Thymus (tissue), 11 donors: ENCODE results near the gene RANBP1. TPM values are rescaled to one million over a fixed set of nuclear protein-coding genes. Genes with fewer than 3 reads are reported as not detected.

Experiments used
- DNase-seq, 9 donors: peaks; one replicate each; pipeline ENCODE4 v3.0.0-alpha.2; 2013; ENCODE audit warnings: low spot score in 9 of 9, low read depth in 6 of 9, missing footprints in 1 of 9
- H3K27ac ChIP-seq, 2 donors: one replicate each; pipeline ENCODE4 v1.5.1; 2013; ENCODE audit warnings: control low read depth in 1 of 2, low read depth in 1 of 2, low read length in 1 of 2, mild to moderate bottlenecking in 1 of 2, moderate library complexity in 1 of 2
- H3K27me3 ChIP-seq, 2 donors: one replicate each; pipeline ENCODE4 v1.5.1; 2013; ENCODE audit warnings: low read length in 1 of 2; ENCODE audit not compliant: control insufficient read depth in 2 of 2, insufficient read depth in 1 of 2
- H3K36me3 ChIP-seq, 2 donors: one replicate each; pipeline ENCODE4 v1.5.1; 2013; ENCODE audit warnings: low read length in 1 of 2, mild to moderate bottlenecking in 1 of 2, moderate library complexity in 1 of 2; ENCODE audit not compliant: control insufficient read depth in 2 of 2, insufficient read depth in 2 of 2
- H3K4me1 ChIP-seq, 2 donors: one replicate each; pipeline ENCODE4 v1.5.1; 2013; ENCODE audit warnings: low read length in 2 of 2; ENCODE audit not compliant: control insufficient read depth in 2 of 2, insufficient read depth in 2 of 2
- H3K4me3 ChIP-seq, 2 donors: one replicate each; pipeline ENCODE4 v1.5.1; 2013; ENCODE audit warnings: low read length in 2 of 2, control low read depth in 1 of 2, mild to moderate bottlenecking in 1 of 2
- H3K9me3 ChIP-seq, 2 donors: one replicate each; pipeline ENCODE4 v1.5.1; 2013; ENCODE audit warnings: low read length in 1 of 2, mild to moderate bottlenecking in 1 of 2; ENCODE audit not compliant: control insufficient read depth in 2 of 2, insufficient read depth in 1 of 2
- WGBS: extraction: QIAGEN DNeasy Blood & Tissue Kit; methylation state at CpG from one replicate; pipeline ENCODE4 v1.1.7; 2013; 5-methylcytosine and 5-hydroxymethylcytosine counted together
- polyA plus RNA-seq: library from polyadenylated mRNA; stranded (reverse); fragments of 200-250 nt; gene quantifications from one replicate; pipeline ENCODE4 v1.2.3, GENCODE V29; 2013
- total RNA-seq: library from RNA; stranded (reverse); fragments of 120-200 nt; gene quantifications from one replicate; pipeline ENCODE4 v1.2.4, GENCODE V29; 2013
- donor health status: healthy.

The RANBP1 gene
- total and polyA plus RNA-seq, 2 donors: 78.9 to 318 TPM

GRCh38 chr22:20143883-20144665 lies 28.2 kb downstream of the RANBP1 start:
- 97% methylated on average over 19 of the region's 19 CpGs for WGBS
- no peaks in the 10 kb centered on the region for H3K4me1 ChIP-seq
- no peaks in the 10 kb centered on the region for H3K27me3 ChIP-seq
- no peak for DNase-seq
- H3K4me3 ChIP-seq: no peak overlapping the region
- H3K27ac ChIP-seq: no peak overlapping the region
- H3K9me3 ChIP-seq: no peaks in the 10 kb centered on the region
- peaks cover 2 to 45% of the 10 kb centered on the region in 2 donors for H3K36me3 ChIP-seq

DNA sequence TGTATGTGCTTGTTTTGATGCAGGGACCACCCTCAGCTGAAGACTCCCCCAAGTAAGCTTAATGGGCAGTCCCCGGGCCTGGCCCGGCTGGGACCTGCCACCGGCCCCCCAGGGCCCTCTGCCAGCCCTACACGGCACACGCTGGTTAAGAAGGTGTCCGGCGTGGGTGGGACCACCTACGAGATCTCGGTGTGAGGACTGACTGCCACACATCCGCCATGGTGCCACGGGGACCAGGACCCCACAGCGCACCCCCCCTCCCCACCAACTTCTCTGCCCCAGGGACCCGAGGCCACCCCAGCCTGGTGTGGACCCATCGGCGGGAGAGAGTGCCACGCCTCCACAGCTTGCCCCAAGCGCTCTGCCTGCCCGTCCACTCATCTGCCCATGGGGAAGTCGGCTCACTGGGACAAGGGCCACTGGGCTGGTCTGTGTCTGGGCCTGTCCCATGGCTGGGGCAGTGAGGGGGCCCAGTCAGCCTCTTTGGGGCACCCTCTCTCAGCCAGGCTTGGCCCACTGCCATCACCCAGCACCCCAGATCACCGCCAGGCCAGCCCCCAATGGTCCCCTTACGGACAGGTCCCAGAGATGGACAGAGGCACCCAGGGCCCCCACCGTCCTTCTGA lies 29.4 kb downstream of the RANBP1 start:
- Histone ChIP-seq H3K4me1 (peaks cover 0 to 6% of the 10 kb centered on the region in 2 donors), H3K4me3 (no peak overlapping the region), H3K36me3 (peaks cover 0 to 35% of the 10 kb centered on the region in 2 donors), H3K27me3 (no peaks in the 10 kb centered on the region), H3K9me3 (no peaks in the 10 kb centered on the region), H3K27ac (no peak overlapping the region)
- 97% methylated on average over 22 of the region's 22 CpGs for WGBS
- no peak for DNase-seq

DNA sequence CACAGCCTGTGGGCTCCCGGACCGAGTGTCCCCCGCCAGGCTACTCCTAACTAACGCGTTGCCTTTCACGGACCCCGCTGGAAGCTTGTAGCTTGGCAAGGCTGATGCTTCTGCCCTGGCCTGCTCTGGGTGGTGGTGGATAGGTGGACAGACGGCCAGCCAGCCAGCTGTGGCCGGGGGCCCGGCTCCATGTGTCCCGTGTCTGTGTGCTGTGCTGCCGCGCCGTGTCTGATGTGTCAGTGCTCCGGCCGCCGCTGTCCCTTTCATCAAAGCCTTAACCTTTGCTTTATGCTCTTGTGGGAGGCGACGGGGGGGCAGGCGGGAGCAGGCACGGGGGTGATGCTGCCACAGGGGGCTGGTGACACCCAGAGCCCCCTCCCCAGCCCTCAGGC lies 29.9 kb downstream of the RANBP1 start:
- peaks cover 0 to 35% of the 10 kb centered on the region in 2 donors for H3K36me3 ChIP-seq
- no peaks in the 10 kb centered on the region for H3K9me3 ChIP-seq
- 96% methylated on average over 21 of the region's 21 CpGs for WGBS
- H3K27ac ChIP-seq: no peak overlapping the region
- H3K4me3 ChIP-seq: no peak overlapping the region
- no peaks in the 10 kb centered on the region for H3K27me3 ChIP-seq
- DNase-seq: no peak
- H3K4me1 ChIP-seq: peaks cover 0 to 6% of the 10 kb centered on the region in 2 donors

GRCh38 chr22:20146777-20147176 lies 30.9 kb downstream of the RANBP1 start:
- H3K4me3 ChIP-seq: no peak overlapping the region
- H3K27me3 ChIP-seq: no peaks in the 10 kb centered on the region
- 92% methylated on average over 22 of the region's 22 CpGs for WGBS
- DNase-seq: no peak
- H3K36me3 ChIP-seq: peaks cover 0 to 29% of the 10 kb centered on the region in 2 donors
- peaks cover 0 to 6% of the 10 kb centered on the region in 2 donors for H3K4me1 ChIP-seq
- H3K9me3 ChIP-seq: no peaks in the 10 kb centered on the region
- H3K27ac ChIP-seq: no peak overlapping the region

GRCh38 chr22:20147237-20147988 lies 31.5 kb downstream of the RANBP1 start:
- no peak for DNase-seq
- Histone ChIP-seq H3K27ac (no peak overlapping the region), H3K4me1 (peaks cover 0 to 6% of the 10 kb centered on the region in 2 donors), H3K36me3 (peaks cover 0 to 25% of the 10 kb centered on the region in 2 donors), H3K9me3 (no peaks in the 10 kb centered on the region), H3K27me3 (no peaks in the 10 kb centered on the region), H3K4me3 (no peak overlapping the region)
- 66% methylated on average over 14 of the region's 14 CpGs for WGBS

DNA sequence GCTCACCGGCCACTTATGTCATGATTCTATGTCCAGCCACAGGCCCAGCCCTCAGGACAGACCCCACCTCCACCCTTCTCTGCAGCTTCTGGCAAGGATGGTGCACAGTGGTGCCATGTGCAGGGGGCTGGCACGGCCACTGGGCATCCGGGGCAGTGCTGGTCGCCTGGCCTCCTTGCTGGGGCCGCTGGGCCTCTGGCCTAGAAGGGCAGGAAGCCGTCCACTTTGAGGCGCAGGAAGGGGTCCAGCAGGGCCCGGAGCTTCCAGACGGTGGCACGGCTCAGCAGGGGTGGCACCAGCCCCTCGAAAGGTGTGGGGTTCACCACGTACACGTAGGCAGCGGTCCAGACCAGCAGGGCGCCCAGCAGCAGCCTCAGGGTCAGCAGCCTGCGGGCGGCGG lies 32.5 kb downstream of the RANBP1 start:
- WGBS: 96% methylated on average over 18 of the region's 18 CpGs
- Histone ChIP-seq H3K27ac (no peak overlapping the region), H3K27me3 (no peaks in the 10 kb centered on the region), H3K36me3 (peaks cover 0 to 21% of the 10 kb centered on the region in 2 donors), H3K4me3 (no peak overlapping the region), H3K4me1 (peaks cover 0 to 6% of the 10 kb centered on the region in 2 donors), H3K9me3 (no peaks in the 10 kb centered on the region)
- DNase-seq: no peak

DNA sequence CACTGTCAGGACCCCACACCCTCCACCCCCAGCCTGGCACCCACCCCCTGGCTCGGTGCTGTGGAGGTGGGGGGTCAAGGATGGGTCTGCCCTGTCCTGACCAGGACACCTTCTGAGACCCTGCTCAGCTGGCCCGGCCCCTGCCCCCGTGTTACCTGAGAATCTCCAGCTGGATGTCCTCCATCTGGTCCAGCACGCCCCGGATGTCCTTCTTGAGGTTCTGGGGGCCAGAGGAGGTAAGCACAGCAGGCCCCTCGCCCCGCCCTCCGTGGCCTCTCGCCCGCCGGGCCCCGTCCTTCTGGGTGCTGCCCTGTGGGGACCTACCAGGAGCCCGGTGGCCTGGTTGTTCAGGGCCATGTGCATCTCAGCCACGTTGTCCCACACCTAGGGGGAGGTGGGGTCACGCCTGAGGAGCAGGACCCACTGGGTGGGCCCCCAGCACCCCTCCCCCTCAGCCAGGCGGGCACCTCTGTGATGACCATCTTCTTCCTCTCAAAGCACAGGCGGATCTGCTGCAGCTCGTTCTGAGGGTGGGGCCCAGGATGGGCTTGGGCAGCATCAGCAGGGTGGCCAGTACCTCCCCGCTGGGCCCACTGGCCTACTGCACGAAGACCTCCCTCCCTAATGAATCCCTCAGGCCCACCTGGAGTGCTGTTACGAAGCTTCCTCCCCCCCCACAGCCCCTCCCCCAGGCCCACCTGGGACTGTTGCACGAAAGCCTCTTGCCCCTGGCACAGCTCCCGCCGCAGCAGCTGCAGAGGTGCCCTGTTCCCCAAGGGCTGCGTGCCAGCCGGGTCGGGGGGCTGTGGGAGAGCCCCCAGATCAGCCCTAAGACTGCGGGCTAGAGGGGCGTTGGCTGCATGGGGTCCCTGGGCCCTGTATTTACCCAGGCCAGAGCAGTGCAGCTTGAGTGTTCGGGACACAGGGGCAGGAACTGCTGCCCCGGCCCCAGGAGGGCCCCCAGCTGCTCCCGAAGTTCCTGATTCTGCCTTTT lies 33.6 kb downstream of the RANBP1 start:
- WGBS: 62% methylated on average over 32 of the region's 32 CpGs
- peaks cover 0 to 12% of the 10 kb centered on the region in 2 donors for H3K36me3 ChIP-seq
- H3K4me1 ChIP-seq: peaks cover 0 to 6% of the 10 kb centered on the region in 2 donors
- no peak overlapping the region for H3K27ac ChIP-seq
- H3K9me3 ChIP-seq: no peaks in the 10 kb centered on the region
- no peak overlapping the region for H3K4me3 ChIP-seq
- H3K27me3 ChIP-seq: no peaks in the 10 kb centered on the region
- DNase-seq: no peak

DNA sequence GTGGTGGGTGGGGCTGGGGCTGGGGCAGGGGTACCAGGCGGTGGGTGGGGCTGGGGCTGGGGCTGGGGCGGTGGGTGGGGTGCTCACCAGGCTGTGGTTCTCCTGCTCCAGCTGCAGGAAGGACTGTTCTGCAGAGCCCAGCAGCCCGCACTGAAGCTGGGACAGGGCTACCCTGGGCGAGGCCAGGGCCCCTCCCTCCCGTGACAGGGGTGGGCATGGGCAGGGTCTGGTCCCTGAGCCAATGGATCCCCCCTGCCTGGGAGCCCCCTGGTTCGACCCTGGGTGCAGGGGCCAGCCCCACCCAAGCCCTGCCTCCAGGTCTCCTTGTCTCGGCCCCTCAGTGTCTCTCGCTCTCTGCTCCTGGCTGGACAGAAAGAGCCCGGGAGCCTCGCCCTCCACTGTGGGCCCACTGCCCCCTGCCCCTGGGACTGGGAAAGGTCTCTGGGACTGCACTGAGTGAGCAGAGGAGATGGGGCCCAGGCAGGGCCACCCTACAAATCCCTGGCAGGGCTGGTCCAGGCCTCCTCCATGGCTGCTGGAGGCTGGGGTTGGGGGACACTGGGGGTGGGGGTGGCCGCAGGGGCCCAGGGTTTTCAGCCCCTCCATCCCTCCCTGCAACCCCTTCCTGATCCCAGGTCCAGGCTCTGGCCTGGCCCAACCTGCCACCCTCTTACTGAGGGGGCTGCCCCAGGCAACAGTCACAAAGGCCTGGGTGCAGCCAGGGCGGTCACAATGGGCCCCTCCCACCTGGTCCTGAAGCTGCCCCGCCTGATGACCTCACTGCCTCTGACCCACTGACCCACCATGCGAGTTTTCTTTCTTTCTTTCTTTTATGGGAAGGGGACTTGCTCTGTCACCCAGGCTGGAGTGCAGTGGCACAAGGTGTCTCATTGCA lies 34.7 kb downstream of the RANBP1 start, which contains the start of gene CCDC188:
CCDC188 (minus strand) TSS at position 675 of the 895 bp plus-strand sequence; CDS start at position 606, 69 bp downstream.
- Histone ChIP-seq H3K27me3 (peaks cover 0 to 4% of the 10 kb centered on the region in 2 donors), H3K9me3 (no peaks in the 10 kb centered on the region), H3K27ac (no peak within 1 kb of the TSS), H3K4me3 (no peak within 1 kb of the TSS), H3K4me1 (peaks cover 0 to 14% of the 10 kb centered on the region in 2 donors), H3K36me3 (peaks cover 0 to 3% of the 10 kb centered on the region in 2 donors)
- DNase-seq: no peak
- 71% methylated on average over 14 of the region's 14 CpGs for WGBS
